MM.1S (cell line): ENCODE measurements around the gene CDON.

Experiments used
- DNase-seq: peaks from one replicate; pipeline ENCODE4 v3.0.0-alpha.2; 2015
- H2AFZ ChIP-seq: fragments of 300-600 bp; sonication (generic); 2 replicates; pipeline ENCODE4 v1.6.0; 2016; ENCODE audit warnings: antibody characterized with exemption, low read length
- H3F3A ChIP-seq: fragments of 300-600 bp; sonication (generic); 2 replicates; pipeline ENCODE4 v1.6.1; 2016; ENCODE audit warnings: mild to moderate bottlenecking, antibody characterized with exemption, low read length, moderate library complexity, mixed read lengths; ENCODE audit not compliant: insufficient read depth
- H3K27ac ChIP-seq: fragments of 300-600 bp; sonication (generic); 2 replicates; pipeline ENCODE4 v1.5.1; 2016; ENCODE audit warnings: mild to moderate bottlenecking, low read length
- H3K27me3 ChIP-seq: fragments of 300-600 bp; sonication (generic); replicated peaks from 2 replicates; pipeline ENCODE4 v1.6.0; 2016; ENCODE audit warnings: low read length; ENCODE audit not compliant: insufficient read depth
- H3K36me3 ChIP-seq: fragments of 300-600 bp; sonication (generic); replicated peaks from 2 replicates; pipeline ENCODE4 v1.6.1; 2016; ENCODE audit warnings: mild to moderate bottlenecking, low read length, mixed read lengths; ENCODE audit not compliant: insufficient read depth
- H3K4me1 ChIP-seq: fragments of 300-600 bp; sonication (generic); 2 replicates; pipeline ENCODE4 v1.6.1; 2016; ENCODE audit warnings: low read length, mixed read lengths
- H3K4me2 ChIP-seq: fragments of 300-600 bp; sonication (generic); 2 replicates; pipeline ENCODE4 v1.6.0; 2016; ENCODE audit warnings: low read depth, low read length
- H3K4me3 ChIP-seq: fragments of 300-600 bp; sonication (generic); 2 replicates; pipeline ENCODE4 v1.5.1; 2016; ENCODE audit warnings: low read length, mixed read lengths
- H3K79me2 ChIP-seq: fragments of 300-600 bp; sonication (generic); 2 replicates; pipeline ENCODE4 v1.6.1; 2016; ENCODE audit warnings: mixed run types, low read length, mixed read lengths
- H3K9ac ChIP-seq: fragments of 300-600 bp; sonication (generic); 2 replicates; pipeline ENCODE4 v1.6.1; 2016; ENCODE audit warnings: low read length, mixed read lengths
- H3K9me2 ChIP-seq: fragments of 300-600 bp; sonication (generic); replicated peaks from 2 replicates; pipeline ENCODE4 v1.6.1; 2016; ENCODE audit warnings: mild to moderate bottlenecking, low read length, mixed read lengths; ENCODE audit not compliant: insufficient read depth
- H3K9me3 ChIP-seq: fragments of 300-600 bp; sonication (generic); replicated peaks from 2 replicates; pipeline ENCODE4 v1.6.1; 2016; ENCODE audit warnings: mild to moderate bottlenecking, low read length, mixed read lengths; ENCODE audit not compliant: insufficient read depth
- H4K20me1 ChIP-seq: fragments of 300-600 bp; sonication (generic); 2 replicates; pipeline ENCODE4 v1.6.1; 2016; ENCODE audit warnings: mild to moderate bottlenecking, low read length, moderate library complexity, mixed read lengths; ENCODE audit not compliant: insufficient read depth
- CTCF ChIP-seq: fragments of 300-600 bp; sonication (generic); IDR thresholded peaks from 2 replicates; pipeline ENCODE4 v1.5.1; 2016; ENCODE audit warnings: antibody characterized with exemption, low read length, mixed read lengths
- EZH2 ChIP-seq: fragments of 300-600 bp; sonication (generic); optimal IDR thresholded peaks from 2 replicates; pipeline ENCODE3; 2017; ENCODE audit warnings: low read depth, mild to moderate bottlenecking, antibody characterized with exemption, low read length, mixed read lengths
- EZH2phosphoT487 ChIP-seq: fragments of 300-600 bp; sonication (generic); IDR thresholded peaks from 2 replicates; pipeline ENCODE4 v1.6.1; 2018; ENCODE audit warnings: antibody characterized with exemption, low read length

CDON gene

GRCh38 chr11:126034933-126035425, 27.7 kb downstream of the CDON start:
- no peak for DNase-seq
- Histone ChIP-seq H3K36me3 (no peaks in the 10 kb centered on the region), H3K27me3 (no peaks in the 10 kb centered on the region), H3K79me2 (no peaks in the 10 kb centered on the region), H3K27ac (no peak overlapping the region), H3K9me3 (no peaks in the 10 kb centered on the region), H3K4me3 (no peak overlapping the region), H2AFZ (no peak overlapping the region), H4K20me1 (no peaks in the 10 kb centered on the region), H3K4me1 (no peaks in the 10 kb centered on the region), H3K9me2 (no peaks in the 10 kb centered on the region), H3K9ac (no peak overlapping the region), H3K4me2 (no peak overlapping the region), H3F3A (no peaks in the 10 kb centered on the region)
- no peak for TF ChIP-seq EZH2phosphoT487
- TF ChIP-seq CTCF: no peak
- TF ChIP-seq EZH2: no peak

GRCh38 chr11:126034039-126034932, 28.4 kb downstream of the CDON start:
- Histone ChIP-seq H3K4me3 (no peak overlapping the region), H3K36me3 (no peaks in the 10 kb centered on the region), H3K4me2 (no peak overlapping the region), H2AFZ (no peak overlapping the region), H3K27ac (no peak overlapping the region), H4K20me1 (no peaks in the 10 kb centered on the region), H3K9ac (no peak overlapping the region), H3F3A (no peaks in the 10 kb centered on the region), H3K4me1 (no peaks in the 10 kb centered on the region), H3K9me2 (no peaks in the 10 kb centered on the region), H3K27me3 (no peaks in the 10 kb centered on the region), H3K79me2 (no peaks in the 10 kb centered on the region), H3K9me3 (no peaks in the 10 kb centered on the region)
- TF ChIP-seq EZH2 (no peak), CTCF (no peak), EZH2phosphoT487 (no peak)
- no peak for DNase-seq

GRCh38 chr11:126032375-126032774, 30.3 kb downstream of the CDON start:
- Histone ChIP-seq H4K20me1 (no peaks in the 10 kb centered on the region), H3K4me2 (no peak overlapping the region), H2AFZ (no peak overlapping the region), H3K27me3 (no peaks in the 10 kb centered on the region), H3K4me3 (no peak overlapping the region), H3F3A (no peaks in the 10 kb centered on the region), H3K9me3 (no peaks in the 10 kb centered on the region), H3K9ac (no peak overlapping the region), H3K27ac (no peak overlapping the region), H3K79me2 (no peaks in the 10 kb centered on the region), H3K9me2 (no peaks in the 10 kb centered on the region), H3K4me1 (no peaks in the 10 kb centered on the region), H3K36me3 (no peaks in the 10 kb centered on the region)
- TF ChIP-seq EZH2 (no peak), EZH2phosphoT487 (no peak), CTCF (no peak)
- no peak for DNase-seq
